GM21529 (cell line): ENCODE data around the gene PIEZO1.

Experiments used
- ATAC-seq: cut with Tn5 transposase; IDR thresholded peaks from one replicate; pipeline ENCODE4 v1.9.1; 2021; ENCODE audit not compliant: unreplicated experiment

The PIEZO1 gene

GRCh38 chr16:88816736-88817535, 31.9 kb upstream of the PIEZO1 start:
- no peak for ATAC-seq

- ATAC-seq = no peak
These were observed 31.0 kb upstream of the PIEZO1 start for GRCh38 chr16:88815901-88816589.

GRCh38 chr16:88815227-88815626, 30.2 kb upstream of the PIEZO1 start:
- no peak for ATAC-seq

DNA sequence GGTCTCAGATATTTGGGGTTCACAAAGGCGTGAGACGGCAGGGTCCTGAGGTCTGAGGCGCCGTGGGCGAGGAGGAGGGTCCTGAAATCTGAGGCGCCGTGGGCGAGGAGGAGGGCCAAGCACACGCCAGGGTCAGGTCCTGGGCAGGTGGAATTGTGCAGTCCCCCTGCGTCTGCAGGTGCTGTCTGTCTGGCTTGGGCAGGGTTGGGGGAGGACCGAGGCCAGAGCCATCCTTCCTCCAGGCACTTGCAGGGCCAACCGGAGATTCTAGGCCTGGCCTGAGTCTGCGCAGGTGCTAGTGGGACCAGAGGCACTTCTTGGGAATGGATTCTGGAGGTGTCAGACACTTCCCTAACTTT, 29.1 kb upstream of the PIEZO1 start:
- ATAC-seq = no peak

GRCh38 chr16:88813269-88814143, 28.5 kb upstream of the PIEZO1 start:
- ATAC-seq = no peak

- no peak for ATAC-seq
These were observed 27.7 kb upstream of the PIEZO1 start for GRCh38 chr16:88812513-88813268.

DNA sequence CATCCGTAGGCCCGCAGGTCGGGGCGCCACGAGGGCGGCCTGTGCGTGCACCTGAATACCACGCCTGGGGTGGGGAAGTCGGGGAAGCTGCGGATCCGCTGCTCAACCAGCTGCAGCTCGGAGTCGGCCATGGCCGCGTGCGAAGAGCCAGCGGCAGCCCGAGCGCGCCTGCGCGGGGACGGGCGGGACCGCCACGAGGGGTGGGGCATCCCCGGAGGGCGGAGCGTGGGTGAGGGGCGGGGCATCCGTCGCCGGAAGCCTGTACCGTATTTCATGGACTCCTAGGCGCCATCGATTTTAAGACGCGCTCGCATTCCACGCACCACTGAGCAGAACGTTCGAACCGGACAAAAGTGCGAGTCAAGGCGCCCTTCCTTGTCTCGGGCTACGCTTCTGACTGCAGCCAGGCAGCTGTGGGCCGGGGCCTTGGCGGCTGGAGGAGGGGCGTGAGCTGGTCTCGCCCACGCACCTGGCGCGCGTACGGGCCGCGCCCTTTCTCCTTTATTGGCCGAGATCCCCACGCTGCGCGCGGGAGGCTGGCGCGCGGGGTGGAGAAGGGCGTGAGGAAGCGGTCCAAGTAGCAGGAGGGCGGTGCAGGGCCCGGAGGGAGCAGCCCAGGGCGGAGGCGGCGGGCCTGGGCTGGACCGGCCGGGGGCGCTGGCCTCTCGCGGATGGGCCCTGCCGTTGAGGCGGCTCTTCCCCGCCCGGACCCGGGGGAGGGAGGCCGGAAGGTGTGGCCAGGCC, 26.9 kb upstream of the PIEZO1 start, which contains the start of gene APRT:
TSS of gene APRT (minus strand) at position 160 of the 744 bp plus-strand sequence. CDS start at position 131, 29 bp downstream.
- peak; percentile 63 for ATAC-seq

DNA sequence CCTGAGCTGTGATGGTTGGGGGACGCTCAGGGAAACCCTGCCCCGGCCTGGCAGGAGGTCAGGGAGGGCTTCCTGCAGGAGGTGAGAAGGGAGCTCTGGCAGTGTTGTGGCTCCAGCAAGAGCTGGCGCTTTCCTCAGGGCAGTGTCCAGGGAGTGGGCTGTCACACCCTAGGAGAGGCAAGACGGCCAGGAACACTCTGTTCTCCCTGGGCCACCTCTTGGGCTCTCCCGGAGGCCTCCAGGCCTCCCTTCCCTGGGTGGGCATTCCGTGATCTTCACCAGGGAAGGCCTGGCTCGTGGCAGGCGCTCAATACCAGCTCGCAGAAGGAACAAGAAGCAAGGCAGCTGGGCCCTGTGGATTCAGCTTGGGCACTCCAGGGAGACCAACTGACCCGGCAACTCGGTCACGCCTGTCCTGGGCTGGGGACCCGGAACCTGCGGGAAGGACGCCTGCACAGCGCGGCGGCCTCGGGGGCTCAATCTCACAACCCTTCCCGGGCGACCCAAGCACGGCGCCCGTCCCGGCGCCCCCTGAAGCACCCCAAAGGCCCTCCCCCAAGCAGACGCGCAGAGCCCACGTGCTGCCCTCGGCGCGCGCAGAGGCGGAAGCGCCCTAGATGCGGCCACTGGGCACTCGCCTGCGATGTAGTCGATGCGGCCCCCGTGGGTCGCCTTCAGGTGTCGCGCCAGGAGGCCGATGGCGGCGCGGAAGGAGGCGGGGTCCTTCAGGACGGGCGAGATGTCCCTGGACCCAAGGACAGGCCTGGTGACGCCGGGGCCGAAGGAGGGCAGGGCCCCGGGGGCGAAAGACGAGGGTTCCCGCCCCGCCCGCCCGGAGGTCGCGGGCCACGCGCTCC, 26.1 kb upstream of the PIEZO1 start:
- peak; percentile 44 for ATAC-seq

DNA sequence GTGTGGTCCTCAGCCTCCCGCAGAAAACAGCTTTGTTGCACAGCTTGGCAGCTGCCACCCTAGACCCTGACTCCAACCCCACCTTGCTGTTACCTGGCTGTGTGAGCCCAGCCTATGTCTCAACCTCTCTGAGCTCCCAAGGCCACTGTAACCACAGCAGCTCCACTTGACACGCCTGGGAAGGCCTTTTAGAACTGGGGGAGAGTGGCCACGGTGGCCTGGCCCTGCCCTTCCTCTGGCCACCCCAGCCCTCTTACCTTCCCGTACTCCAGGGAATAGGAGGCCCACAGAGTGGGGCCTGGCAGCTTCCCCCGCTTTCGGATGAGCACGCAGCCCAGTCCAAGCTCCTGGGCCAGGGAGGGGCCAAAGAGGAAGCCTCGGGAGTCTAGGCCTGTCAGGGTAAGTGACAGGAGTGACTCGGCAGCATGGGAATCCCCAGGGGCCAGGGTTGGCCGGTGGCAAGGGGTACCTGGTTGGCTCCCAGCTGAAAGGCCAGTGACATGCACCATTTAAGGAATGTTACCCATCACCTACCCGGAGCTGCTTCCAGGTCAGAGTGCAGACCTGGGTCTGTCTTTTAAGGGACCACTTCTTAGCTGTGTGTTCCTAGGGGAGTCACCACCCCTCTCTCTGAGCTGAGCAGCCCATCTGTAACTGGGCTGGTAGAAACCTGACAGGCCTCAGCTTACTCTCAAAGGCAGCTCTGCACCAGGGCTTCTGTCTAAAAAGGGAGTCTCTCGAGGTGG, 25.3 kb upstream of the PIEZO1 start:
- no peak for ATAC-seq

- no peak for ATAC-seq
These were observed 24.7 kb upstream of the PIEZO1 start for GRCh38 chr16:88809676-88810165.

GRCh38 chr16:88809068-88809675, 24.2 kb upstream of the PIEZO1 start:
- ATAC-seq = no peak

DNA sequence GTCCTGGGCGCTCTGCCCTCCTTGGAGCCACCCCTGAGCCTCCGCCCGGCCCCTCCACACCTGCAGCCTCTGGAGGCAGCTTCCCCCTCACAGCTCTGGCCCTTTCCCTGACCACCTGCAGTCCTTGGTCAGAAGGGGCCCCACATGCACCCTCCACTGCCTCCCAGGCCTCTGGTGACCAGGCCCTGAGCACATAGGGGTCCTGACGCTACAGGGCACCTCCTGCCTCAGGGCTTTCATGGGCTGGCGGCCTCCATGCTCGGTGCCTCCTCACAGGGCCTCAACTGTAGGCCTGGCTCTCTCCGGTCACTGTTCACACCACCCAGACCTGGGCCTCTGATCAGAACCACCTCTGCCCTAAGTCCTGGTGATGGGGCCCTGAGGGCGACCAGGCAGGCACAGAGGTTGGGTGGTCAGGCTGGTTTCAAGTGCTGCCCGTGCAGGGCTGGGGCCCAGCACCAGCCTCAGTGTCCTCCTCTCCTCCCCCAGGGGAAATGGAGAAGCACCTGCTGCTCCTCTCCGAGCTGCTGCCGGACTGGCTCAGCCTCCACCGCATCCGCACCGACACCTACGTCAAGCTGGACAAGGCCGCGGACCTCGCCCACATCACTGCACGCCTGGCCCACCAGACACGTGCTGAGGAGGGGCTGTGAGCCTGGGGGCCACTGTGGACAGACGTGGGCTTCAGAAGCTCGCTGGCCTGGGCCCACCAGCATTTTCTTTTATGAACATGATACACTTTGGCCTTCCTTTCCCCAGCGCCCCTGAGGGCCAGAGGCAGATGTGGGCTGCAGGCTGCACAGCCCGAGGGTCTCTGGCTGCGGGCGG, 22.8 kb upstream of the PIEZO1 start:
- no peak for ATAC-seq

GRCh38 chr16:88807142-88807625, 22.2 kb upstream of the PIEZO1 start:
- no peak for ATAC-seq

GRCh38 chr16:88806491-88807111, 21.6 kb upstream of the PIEZO1 start:
- no peak for ATAC-seq

DNA sequence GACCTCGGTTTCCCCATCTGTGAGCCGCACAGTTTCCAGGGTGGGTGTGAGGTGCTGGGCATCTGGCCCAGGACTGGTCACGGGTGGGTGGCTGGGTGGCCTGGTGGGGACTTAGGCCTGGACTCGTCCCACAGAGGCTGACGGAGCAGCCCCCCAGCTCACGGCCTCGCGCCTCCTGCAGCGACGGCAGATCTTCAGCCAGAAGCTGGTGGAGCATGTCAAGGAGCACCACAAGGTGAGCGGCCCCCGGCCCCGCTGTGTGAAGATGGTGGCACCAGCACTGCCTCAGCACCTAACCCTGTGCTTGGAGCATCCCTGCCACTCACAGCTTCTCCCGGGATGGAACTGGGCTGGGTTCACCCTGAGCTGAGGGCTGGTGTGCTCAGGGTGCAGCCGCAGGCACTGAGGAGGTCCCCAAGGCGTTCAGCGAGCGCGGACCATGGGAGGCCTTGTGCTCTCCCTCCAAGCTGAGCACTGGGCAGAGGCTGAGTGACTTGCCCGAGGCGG, 20.9 kb upstream of the PIEZO1 start:
- ATAC-seq = no peak

DNA sequence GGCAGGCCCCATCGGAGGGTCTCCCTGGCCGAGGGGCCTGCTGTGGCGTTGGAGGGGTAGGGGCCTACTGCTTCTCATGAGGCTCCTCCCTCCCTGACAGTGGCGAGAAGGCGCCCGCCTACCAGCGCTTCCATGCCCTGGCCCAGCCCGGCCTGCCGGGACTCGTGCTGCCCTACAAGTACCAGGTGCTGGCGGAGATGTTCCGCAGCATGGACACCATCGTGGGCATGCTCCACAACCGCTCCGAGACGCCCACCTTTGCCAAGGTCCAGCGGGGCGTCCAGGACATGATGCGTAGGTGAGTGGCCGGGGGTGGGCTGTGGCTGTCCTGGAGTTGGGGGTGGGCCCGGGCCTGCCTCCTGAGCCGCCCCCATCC, 20.3 kb upstream of the PIEZO1 start:
- no peak for ATAC-seq
